ENCODE measurements around the gene REXO1.

REXO1 gene

GRCh38 chr19:1860042-1860775 lies 11.9 kb upstream of the REXO1 start:
- no peak for DNase-seq (ENCODE audit: extremely low read depth, low read depth)
- TF ChIP-seq CTCF (IDR thresholded peaks at IDR 0.05; ENCODE audit: low read depth, low read length): no peak

- TF ChIP-seq CTCF (IDR thresholded peaks at IDR 0.05; ENCODE audit: low read depth, low read length): no peak
- DNase-seq (ENCODE audit: extremely low read depth, low read depth): no peak
These were observed 11.1 kb upstream of the REXO1 start for GRCh38 chr19:1859331-1859781.

DNA sequence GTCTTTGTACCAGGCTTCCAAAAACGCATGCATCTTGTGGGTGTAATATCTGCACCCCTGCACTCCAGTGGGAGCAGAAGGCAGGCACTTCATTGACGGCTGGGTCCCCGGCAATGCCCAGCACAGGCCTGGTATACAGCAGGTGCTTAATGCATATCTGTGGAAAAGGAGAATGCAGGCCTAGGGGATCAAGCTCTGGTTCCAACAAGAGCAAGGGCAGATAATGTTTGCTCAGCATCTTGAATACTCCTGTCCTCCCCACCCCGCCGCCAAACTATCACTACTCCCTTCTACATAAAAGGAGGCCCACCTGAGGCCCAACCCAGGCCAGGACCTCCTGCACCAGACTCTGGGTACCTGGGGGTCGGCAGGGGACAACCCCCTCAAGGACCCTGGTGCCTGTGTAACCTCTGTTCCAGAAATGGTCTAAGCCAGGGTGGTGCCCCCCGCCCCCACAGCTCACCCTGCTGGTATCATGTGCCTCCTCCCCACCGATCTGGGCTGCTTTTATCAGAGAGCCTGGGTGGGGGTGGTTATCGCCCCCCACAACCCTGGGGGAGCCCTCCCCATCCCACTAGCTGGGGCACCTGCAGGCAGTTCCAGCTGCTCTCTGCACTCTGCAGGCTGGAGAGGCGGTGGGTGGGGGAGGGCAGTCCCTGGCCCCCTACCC lies 10.3 kb upstream of the REXO1 start:
- no peak for TF ChIP-seq CTCF (IDR thresholded peaks at IDR 0.05; ENCODE audit: low read depth, low read length)

GRCh38 chr19:1857648-1858326 lies 9.5 kb upstream of the REXO1 start:
- no peak for DNase-seq (ENCODE audit: extremely low read depth, low read depth)

More for the DNA sequence above, 10.3 kb upstream of the REXO1 start:
- DNase-seq (ENCODE audit: extremely low read depth, low read depth): no peak

GRCh38 chr19:1856698-1857603 lies 8.7 kb upstream of the REXO1 start:
- no peak for TF ChIP-seq CTCF (IDR thresholded peaks at IDR 0.05; ENCODE audit: low read depth, low read length)
- DNase-seq (ENCODE audit: extremely low read depth, low read depth): no peak

More at GRCh38 chr19:1857648-1858326, 9.5 kb upstream of the REXO1 start:
- no peak for TF ChIP-seq CTCF (IDR thresholded peaks at IDR 0.05; ENCODE audit: low read depth, low read length)

GRCh38 chr19:1856345-1856697 lies 8.0 kb upstream of the REXO1 start:
- no peak for TF ChIP-seq CTCF (IDR thresholded peaks at IDR 0.05; ENCODE audit: low read depth, low read length)
- DNase-seq (ENCODE audit: extremely low read depth, low read depth): no peak

Measured in AG09319 (cell line).